ENCODE measurements around the gene PLCG2.

DNA sequence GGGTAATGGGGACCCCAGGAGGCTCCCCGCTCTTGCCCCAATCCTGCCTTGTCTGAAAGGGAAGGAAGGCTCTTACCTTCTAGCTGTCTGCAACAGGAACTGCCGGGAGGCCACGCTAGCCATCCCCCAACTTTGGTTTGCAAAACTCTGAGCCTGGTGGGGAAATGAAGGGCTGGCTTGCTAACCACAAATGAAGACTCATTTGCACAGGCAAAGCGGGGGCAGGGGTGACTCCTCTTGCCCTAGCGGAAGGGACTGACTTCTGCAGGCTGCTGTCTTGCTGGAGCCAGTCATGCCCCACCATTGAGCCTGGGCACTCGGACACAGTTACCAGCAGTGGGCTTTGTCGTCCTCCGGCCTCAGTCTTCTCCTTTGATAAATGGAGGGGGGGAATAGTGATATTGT is 52.6 kb downstream of the PLCG2 start:
- TF ChIP-seq, protein P1, sequence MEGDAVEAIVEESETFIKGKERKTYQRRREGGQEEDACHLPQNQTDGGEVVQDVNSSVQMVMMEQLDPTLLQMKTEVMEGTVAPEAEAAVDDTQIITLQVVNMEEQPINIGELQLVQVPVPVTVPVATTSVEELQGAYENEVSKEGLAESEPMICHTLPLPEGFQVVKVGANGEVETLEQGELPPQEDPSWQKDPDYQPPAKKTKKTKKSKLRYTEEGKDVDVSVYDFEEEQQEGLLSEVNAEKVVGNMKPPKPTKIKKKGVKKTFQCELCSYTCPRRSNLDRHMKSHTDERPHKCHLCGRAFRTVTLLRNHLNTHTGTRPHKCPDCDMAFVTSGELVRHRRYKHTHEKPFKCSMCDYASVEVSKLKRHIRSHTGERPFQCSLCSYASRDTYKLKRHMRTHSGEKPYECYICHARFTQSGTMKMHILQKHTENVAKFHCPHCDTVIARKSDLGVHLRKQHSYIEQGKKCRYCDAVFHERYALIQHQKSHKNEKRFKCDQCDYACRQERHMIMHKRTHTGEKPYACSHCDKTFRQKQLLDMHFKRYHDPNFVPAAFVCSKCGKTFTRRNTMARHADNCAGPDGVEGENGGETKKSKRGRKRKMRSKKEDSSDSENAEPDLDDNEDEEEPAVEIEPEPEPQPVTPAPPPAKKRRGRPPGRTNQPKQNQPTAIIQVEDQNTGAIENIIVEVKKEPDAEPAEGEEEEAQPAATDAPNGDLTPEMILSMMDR (conservative IDR thresholded peaks at IDR 0.05; ENCODE audit: low read depth, low read length), result no peak
- no peak for TF ChIP-seq EZH2phosphoT487 (IDR thresholded peaks at IDR 0.05; ENCODE audit: borderline replicate concordance, low read length)
- no peak for TF ChIP-seq EZH2 (IDR thresholded peaks at IDR 0.05; ENCODE audit: low read length, unreplicated experiment)
